BLaER1 treated with 17β-estradiol and CSF1 and Interleukin-3, amounts not matched to agents 10 nM and 100 nM (cell line): ENCODE data around the gene NAV2.
A peak's percentile ranks its signal among the peaks of the same experiment; 100 is the strongest.

Source experiments
- H3K27ac ChIP-seq, 11 experiments: shearing (Covaris generic); formaldehyde crosslinking; 2 replicates each; pipeline ENCODE4 v1.8.1; 2022
- H3K27me3 ChIP-seq, 11 experiments: shearing (Covaris generic); formaldehyde crosslinking; 2 replicates each; pipeline ENCODE4 v1.8.1; 2022
- H3K36me3 ChIP-seq, 11 experiments: shearing (Covaris generic); formaldehyde crosslinking; 2 replicates each; pipeline ENCODE4 v1.8.1; 2022
- H3K4me1 ChIP-seq, 10 experiments: shearing (Covaris generic); formaldehyde crosslinking; 2 replicates each; pipeline ENCODE4 v1.8.1; 2022
- H3K4me2 ChIP-seq, 11 experiments: shearing (Covaris generic); formaldehyde crosslinking; 2 replicates each; pipeline ENCODE4 v1.8.1; 2022
- H3K4me3 ChIP-seq, 10 experiments: shearing (Covaris generic); formaldehyde crosslinking; 2 replicates each; pipeline ENCODE4 v1.8.1; 2022
- H3K9ac ChIP-seq, 11 experiments: shearing (Covaris generic); formaldehyde crosslinking; 2 replicates each; pipeline ENCODE4 v1.8.1; 2022
- H3K9me3 ChIP-seq, 11 experiments: shearing (Covaris generic); formaldehyde crosslinking; replicated peaks in 1 of 11; 2 replicates each; pipeline ENCODE4 v1.8.1; 2022
- H4K20me1 ChIP-seq, 11 experiments: shearing (Covaris generic); formaldehyde crosslinking; 2 replicates each; pipeline ENCODE4 v1.8.1; 2022
- Cebpa-rat ChIP-seq, 11 experiments: shearing (Covaris generic); IDR thresholded peaks; 2 replicates each; pipeline ENCODE4 v1.8.1; 2022

Gene NAV2

GRCh38 chr11:20110908-20111669 is 398.5 kb downstream of the NAV2 start:
- Histone ChIP-seq H3K27ac (no peak overlapping the region), H3K4me1 (peaks cover 13 to 20% (median 15%) of the 10 kb centered on the region in 10 experiments), H4K20me1 (no peaks in the 10 kb centered on the region), H3K36me3 (no peaks in the 10 kb centered on the region), H3K9me3 (no peaks in the 10 kb centered on the region), H3K4me2 (no peak overlapping the region), H3K4me3 (no peak overlapping the region), H3K9ac (no peak overlapping the region), H3K27me3 (no peaks in the 10 kb centered on the region)
- TF ChIP-seq Cebpa-rat (IDR thresholded peaks at IDR 0.05) = no peak

GRCh38 chr11:20111871-20112270 is 399.2 kb downstream of the NAV2 start:
- H4K20me1 ChIP-seq = no peaks in the 10 kb centered on the region
- H3K9ac ChIP-seq = no peak overlapping the region
- no peaks in the 10 kb centered on the region for H3K36me3 ChIP-seq

GRCh38 chr11:20112291-20113148 is 399.9 kb downstream of the NAV2 start:
- no peaks in the 10 kb centered on the region for H3K36me3 ChIP-seq
- peak overlapping the region; percentile 67 to 83 (median 77) for H3K4me2 ChIP-seq
- H3K27ac ChIP-seq = peak overlapping the region in 3 of 11 experiments; percentile 18 to 34 (median 31); a peak in 3 of 22 replicates
- no peaks in the 10 kb centered on the region for H3K27me3 ChIP-seq
- no peaks in the 10 kb centered on the region for H4K20me1 ChIP-seq
- peaks cover 13 to 20% (median 15%) of the 10 kb centered on the region in 10 experiments for H3K4me1 ChIP-seq
- no peaks in the 10 kb centered on the region for H3K9me3 ChIP-seq
- no peak overlapping the region for H3K4me3 ChIP-seq
- TF ChIP-seq Cebpa-rat (IDR thresholded peaks at IDR 0.05) = no peak
- peak overlapping the region in 1 of 11 experiments; percentile 2; a peak in 1 of 22 replicates for H3K9ac ChIP-seq

More at GRCh38 chr11:20111871-20112270, 399.2 kb downstream of the NAV2 start:
- H3K4me2 ChIP-seq = peak overlapping the region in 6 of 11 experiments; percentile 69 to 82 (median 78); a peak in 12 of 22 replicates
- H3K9me3 ChIP-seq = no peaks in the 10 kb centered on the region
- no peak overlapping the region for H3K27ac ChIP-seq
- H3K27me3 ChIP-seq = no peaks in the 10 kb centered on the region
- peaks cover 13 to 20% (median 15%) of the 10 kb centered on the region in 10 experiments for H3K4me1 ChIP-seq
- no peak overlapping the region for H3K4me3 ChIP-seq
- TF ChIP-seq Cebpa-rat (IDR thresholded peaks at IDR 0.05) = no peak

- no peaks in the 10 kb centered on the region for H3K27me3 ChIP-seq
Observed at GRCh38 chr11:20113149-20113438, 400.5 kb downstream of the NAV2 start.

GRCh38 chr11:20114588-20114987 is 402.0 kb downstream of the NAV2 start:
- H3K4me2 ChIP-seq = no peak overlapping the region
- no peaks in the 10 kb centered on the region for H3K27me3 ChIP-seq
- no peaks in the 10 kb centered on the region for H3K36me3 ChIP-seq
- H3K4me1 ChIP-seq = peaks cover 13 to 20% (median 15%) of the 10 kb centered on the region in 10 experiments
- TF ChIP-seq Cebpa-rat (IDR thresholded peaks at IDR 0.05) = no peak
- H3K9ac ChIP-seq = no peak overlapping the region
- no peaks in the 10 kb centered on the region for H4K20me1 ChIP-seq
- no peaks in the 10 kb centered on the region for H3K9me3 ChIP-seq
- no peak overlapping the region for H3K27ac ChIP-seq
- no peak overlapping the region for H3K4me3 ChIP-seq

More at GRCh38 chr11:20113149-20113438, 400.5 kb downstream of the NAV2 start:
- H3K36me3 ChIP-seq = no peaks in the 10 kb centered on the region
- no peak overlapping the region for H3K27ac ChIP-seq
- peak overlapping the region in 1 of 11 experiments; percentile 2; a peak in 1 of 22 replicates for H3K9ac ChIP-seq
- peak overlapping the region; percentile 67 to 83 (median 77) for H3K4me2 ChIP-seq
- no peaks in the 10 kb centered on the region for H4K20me1 ChIP-seq
- no peaks in the 10 kb centered on the region for H3K9me3 ChIP-seq
- no peak for TF ChIP-seq Cebpa-rat (IDR thresholded peaks at IDR 0.05)
- no peak overlapping the region for H3K4me3 ChIP-seq
- peaks cover 13 to 20% (median 15%) of the 10 kb centered on the region in 10 experiments for H3K4me1 ChIP-seq

- Histone ChIP-seq H3K4me1 (peaks cover 13 to 15% (median 14%) of the 10 kb centered on the region in 10 experiments), H3K4me3 (no peak overlapping the region), H3K9ac (no peak overlapping the region), H3K27ac (no peak overlapping the region), H3K9me3 (no peaks in the 10 kb centered on the region), H3K4me2 (no peak overlapping the region), H4K20me1 (no peaks in the 10 kb centered on the region), H3K36me3 (no peaks in the 10 kb centered on the region), H3K27me3 (no peaks in the 10 kb centered on the region)
- no peak for TF ChIP-seq Cebpa-rat (IDR thresholded peaks at IDR 0.05)
Observed at GRCh38 chr11:20116825-20117224, 404.2 kb downstream of the NAV2 start.

- H3K9ac ChIP-seq = no peak overlapping the region
- no peaks in the 10 kb centered on the region for H4K20me1 ChIP-seq
- TF ChIP-seq Cebpa-rat (IDR thresholded peaks at IDR 0.05) = no peak
- peaks cover 9 to 13% (median 11%) of the 10 kb centered on the region in 10 experiments for H3K4me1 ChIP-seq
- H3K9me3 ChIP-seq = no peaks in the 10 kb centered on the region
- H3K36me3 ChIP-seq = no peaks in the 10 kb centered on the region
- no peak overlapping the region for H3K4me3 ChIP-seq
- H3K27ac ChIP-seq = no peak overlapping the region
- no peaks in the 10 kb centered on the region for H3K27me3 ChIP-seq
- H3K4me2 ChIP-seq = no peak overlapping the region
Observed at GRCh38 chr11:20117291-20117690, 404.7 kb downstream of the NAV2 start.

- H3K36me3 ChIP-seq = no peaks in the 10 kb centered on the region
- peaks cover 0 to 4% (median 1%) of the 10 kb centered on the region in 10 experiments; a peak in 18 of 20 replicates for H3K4me1 ChIP-seq
Observed at GRCh38 chr11:20118209-20118608, 405.6 kb downstream of the NAV2 start.

GRCh38 chr11:20119315-20119714 is 406.7 kb downstream of the NAV2 start:
- Histone ChIP-seq H3K36me3 (no peaks in the 10 kb centered on the region), H3K4me2 (no peak overlapping the region)

More at GRCh38 chr11:20118209-20118608, 405.6 kb downstream of the NAV2 start:
- no peak overlapping the region for H3K4me3 ChIP-seq
- no peak for TF ChIP-seq Cebpa-rat (IDR thresholded peaks at IDR 0.05)
- no peak overlapping the region for H3K9ac ChIP-seq
- no peaks in the 10 kb centered on the region for H3K9me3 ChIP-seq
- no peak overlapping the region for H3K27ac ChIP-seq
- H4K20me1 ChIP-seq = no peaks in the 10 kb centered on the region
- H3K4me2 ChIP-seq = no peak overlapping the region
- no peaks in the 10 kb centered on the region for H3K27me3 ChIP-seq

More at GRCh38 chr11:20119315-20119714, 406.7 kb downstream of the NAV2 start:
- Histone ChIP-seq H4K20me1 (no peaks in the 10 kb centered on the region), H3K4me3 (no peak overlapping the region), H3K9me3 (no peaks in the 10 kb centered on the region), H3K9ac (no peak overlapping the region), H3K4me1 (no peaks in the 10 kb centered on the region), H3K27ac (no peak overlapping the region), H3K27me3 (no peaks in the 10 kb centered on the region)
- no peak for TF ChIP-seq Cebpa-rat (IDR thresholded peaks at IDR 0.05)
